CD4-positive, alpha-beta T cell treated with Interleukin-21 for 1 hour (primary cell): ENCODE measurements around the gene SOD3.

Experiments used
- DNase-seq: peaks from one replicate; pipeline ENCODE4 v3.0.0-alpha.2; 2020

Gene SOD3

GRCh38 chr4:24846716-24847115 lies 51.3 kb downstream of the SOD3 start:
- no peak for DNase-seq

GRCh38 chr4:24849351-24849750 lies 54.0 kb downstream of the SOD3 start:
- DNase-seq, result no peak

GRCh38 chr4:24849756-24850155 lies 54.4 kb downstream of the SOD3 start:
- no peak for DNase-seq
